GM03348 (cell line): ENCODE measurements around the gene SAA1.

Experiments used
- DNase-seq: peaks from one replicate; pipeline ENCODE4 v3.0.0; 2012; ENCODE audit warnings: low spot score

The SAA1 gene

GRCh38 chr11:18310800-18311340, 44.8 kb downstream of the SAA1 start:
- no peak for DNase-seq

GRCh38 chr11:18312012-18312411, 45.9 kb downstream of the SAA1 start:
- peak; percentile 41 for DNase-seq

- DNase-seq: peak; percentile 71
Observed at GRCh38 chr11:18312663-18313420, 46.8 kb downstream of the SAA1 start.

GRCh38 chr11:18313965-18314763, 48.1 kb downstream of the SAA1 start:
- no peak for DNase-seq

- no peak for DNase-seq
Observed at GRCh38 chr11:18314784-18315523, 48.9 kb downstream of the SAA1 start.

GRCh38 chr11:18315893-18316292, 49.8 kb downstream of the SAA1 start:
- DNase-seq: no peak

- DNase-seq: no peak
Observed at GRCh38 chr11:18317551-18317950, 51.5 kb downstream of the SAA1 start.
